Kidney (tissue), 14 donors: ENCODE results near the gene BEST4. TPM values are rescaled to one million over a fixed set of nuclear protein-coding genes. Genes with fewer than 3 reads are reported as not detected.

Experiments used
- DNase-seq, 5 donors: peaks; one replicate each; pipeline ENCODE4 v3.0.0-alpha.2; 2013 to 2020
- FAIRE-seq: peaks from 2 replicates; lab custom pipeline; 2012; peaks lifted over from hg19 to GRCh38; lab: Jason Lieb, UNC
- H3K27ac ChIP-seq, 2 donors: one replicate each; pipeline ENCODE4 v1.7.0; 2013; ENCODE audit warnings: low read depth in 2 of 2, low read length in 2 of 2, inconsistent platforms in 1 of 2
- H3K27me3 ChIP-seq: one replicate; pipeline ENCODE4 v1.7.1; 2013; ENCODE audit warnings: low read length, inconsistent platforms; ENCODE audit not compliant: control insufficient read depth, insufficient read depth
- H3K36me3 ChIP-seq, 3 donors: one replicate each; pipeline versions ENCODE4 v1.7.0 to v1.7.1; 2013; ENCODE audit warnings: low read length in 3 of 3, control low read depth in 1 of 3, inconsistent platforms in 1 of 3; ENCODE audit not compliant: insufficient read depth in 3 of 3, control insufficient read depth in 2 of 3
- H3K4me1 ChIP-seq, 3 donors: one replicate each; pipeline versions ENCODE4 v1.7.0 to v1.7.1; 2013; ENCODE audit warnings: low read length in 3 of 3, inconsistent platforms in 1 of 3, low read depth in 1 of 3; ENCODE audit not compliant: control insufficient read depth in 2 of 3, insufficient read depth in 2 of 3
- H3K4me3 ChIP-seq, 3 donors: one replicate each; pipeline versions ENCODE4 v1.7.0 to v1.8.1; 2013; ENCODE audit warnings: low read length in 3 of 3, control low read depth in 1 of 3, inconsistent platforms in 1 of 3
- H3K9ac ChIP-seq, 3 donors: one replicate each; pipeline versions ENCODE4 v1.7.0 to v1.7.1; 2013; ENCODE audit warnings: low read length in 3 of 3, control low read depth in 1 of 3, inconsistent platforms in 1 of 3
- H3K9me3 ChIP-seq, 3 donors: one replicate each; pipeline versions ENCODE4 v1.7.0 to v1.7.1; 2013; ENCODE audit warnings: low read length in 3 of 3, control low read depth in 1 of 3, inconsistent platforms in 1 of 3; ENCODE audit not compliant: control insufficient read depth in 2 of 3, insufficient read depth in 1 of 3
- intact Hi-C: fragments of 100-400 bp; cut with DNase I; formaldehyde crosslinking; loops from one replicate; pipeline ENCODE4 v1.11.1; 2022
- polyA plus RNA-seq: library from polyadenylated mRNA; stranded (reverse); fragments of 350-450 nt; fragmentation: Illumina TruSeq; extraction: RNeasy Lipid Tissue Mini Kit (QIAGEN cat#74804); gene quantifications from one replicate; pipeline ENCODE4 v1.2.3, GENCODE V29; 2014; ENCODE audit warnings: low read depth, low replicate concordance; ENCODE audit not compliant: insufficient read depth
- total RNA-seq: library from RNA; stranded (reverse); fragmentation: NEBNext Ultra II Directional; extraction: Animal tissue kit (Norgen Biotek cat#: 25700); gene quantifications from one replicate; pipeline ENCODE4 v1.2.1, GENCODE V29; 2021
- TF ChIP-seq, protein P1 (sequence below): IDR thresholded peaks from 3 replicates; pipeline ENCODE4 v1.5.1; 2012; ENCODE audit warnings: mild to moderate bottlenecking, moderate library complexity, borderline replicate concordance; ENCODE audit not compliant: insufficient read depth; ENCODE audit errors: extremely low read depth
- donor health status: control.
- donor health status: control.
- donor health status: control.
- donor health status: control.
- donor health status: control.
- donor health status: DM: yes; HTN: yes; CAD: no.
- donor health status: Normal renal cell carcinoma (clear cell type).

BEST4 gene
- total and polyA plus RNA-seq, 2 donors from 2014 or later: 0.37 to 0.50 TPM

DNA sequence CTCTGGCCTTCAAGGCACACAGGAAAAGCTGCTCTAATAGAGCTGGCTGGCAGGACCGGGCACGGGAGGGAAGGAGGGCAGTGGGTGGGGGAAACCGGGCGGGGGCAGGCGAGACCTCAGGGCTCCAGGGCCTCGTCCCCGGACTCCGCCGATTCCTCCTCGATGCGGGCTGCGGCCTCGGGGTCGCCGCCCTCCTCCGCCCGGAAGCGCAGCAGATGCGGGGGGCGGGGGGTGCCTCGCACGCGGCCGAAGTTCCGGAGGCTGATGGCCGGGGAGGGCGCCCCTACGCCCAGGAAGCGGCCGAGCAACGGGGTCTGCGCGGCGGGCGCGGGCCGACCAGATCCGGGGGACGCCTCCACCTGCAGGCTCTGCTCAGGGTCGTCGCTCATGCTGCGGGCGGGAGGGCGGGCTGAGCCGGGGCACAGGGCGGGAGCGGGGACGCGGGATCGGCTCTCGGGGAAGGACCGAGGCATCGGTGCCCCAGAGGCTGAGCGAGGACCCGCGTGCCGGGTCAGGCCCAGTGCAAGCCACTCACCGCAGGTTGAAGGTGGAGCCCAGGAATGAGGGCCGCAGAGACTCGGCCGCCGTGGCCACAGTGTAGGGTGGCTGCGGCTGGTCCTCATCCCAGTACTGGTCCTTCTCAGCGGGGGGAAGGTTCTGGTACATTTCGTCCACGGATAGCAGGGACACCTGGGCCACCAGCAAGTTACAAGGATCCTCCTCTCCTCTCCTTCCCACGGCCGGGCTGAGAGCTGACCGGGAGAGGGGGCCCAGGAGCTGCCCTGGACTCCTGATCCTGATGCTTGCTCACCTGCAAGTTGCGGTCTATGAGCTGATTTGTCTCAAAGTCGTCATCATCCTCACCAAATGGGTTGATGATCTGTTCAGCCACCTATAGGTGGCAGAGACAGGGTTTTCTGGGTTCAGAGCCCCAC, 3.6 kb downstream of the BEST4 start:
- no peak overlapping the region for H3K27ac ChIP-seq
- peaks cover 0 to 23% (median 8%) of the 10 kb centered on the region in 3 donors for H3K4me1 ChIP-seq
- no peaks in the 10 kb centered on the region for H3K9me3 ChIP-seq
- FAIRE-seq (no peak), DNase-seq (peak in 4 of 5 donors; percentile 46 to 79 (median 60))
- TF ChIP-seq, protein P1, sequence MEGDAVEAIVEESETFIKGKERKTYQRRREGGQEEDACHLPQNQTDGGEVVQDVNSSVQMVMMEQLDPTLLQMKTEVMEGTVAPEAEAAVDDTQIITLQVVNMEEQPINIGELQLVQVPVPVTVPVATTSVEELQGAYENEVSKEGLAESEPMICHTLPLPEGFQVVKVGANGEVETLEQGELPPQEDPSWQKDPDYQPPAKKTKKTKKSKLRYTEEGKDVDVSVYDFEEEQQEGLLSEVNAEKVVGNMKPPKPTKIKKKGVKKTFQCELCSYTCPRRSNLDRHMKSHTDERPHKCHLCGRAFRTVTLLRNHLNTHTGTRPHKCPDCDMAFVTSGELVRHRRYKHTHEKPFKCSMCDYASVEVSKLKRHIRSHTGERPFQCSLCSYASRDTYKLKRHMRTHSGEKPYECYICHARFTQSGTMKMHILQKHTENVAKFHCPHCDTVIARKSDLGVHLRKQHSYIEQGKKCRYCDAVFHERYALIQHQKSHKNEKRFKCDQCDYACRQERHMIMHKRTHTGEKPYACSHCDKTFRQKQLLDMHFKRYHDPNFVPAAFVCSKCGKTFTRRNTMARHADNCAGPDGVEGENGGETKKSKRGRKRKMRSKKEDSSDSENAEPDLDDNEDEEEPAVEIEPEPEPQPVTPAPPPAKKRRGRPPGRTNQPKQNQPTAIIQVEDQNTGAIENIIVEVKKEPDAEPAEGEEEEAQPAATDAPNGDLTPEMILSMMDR: peak; percentile 8
- H3K4me3 ChIP-seq: peak overlapping the region; percentile 17 to 53 (median 34)
- peaks cover 0 to 4% (median 2%) of the 10 kb centered on the region in 3 donors for H3K36me3 ChIP-seq
- intact Hi-C loops: loop anchor here (10.0 kb wide), 1 partner anchor 50 kb away; no protein-coding TSS in a partner anchor
- H3K9ac ChIP-seq: peak overlapping the region in 2 of 3 donors; percentile 4 to 43
- H3K27me3 ChIP-seq: no peaks in the 10 kb centered on the region

DNA sequence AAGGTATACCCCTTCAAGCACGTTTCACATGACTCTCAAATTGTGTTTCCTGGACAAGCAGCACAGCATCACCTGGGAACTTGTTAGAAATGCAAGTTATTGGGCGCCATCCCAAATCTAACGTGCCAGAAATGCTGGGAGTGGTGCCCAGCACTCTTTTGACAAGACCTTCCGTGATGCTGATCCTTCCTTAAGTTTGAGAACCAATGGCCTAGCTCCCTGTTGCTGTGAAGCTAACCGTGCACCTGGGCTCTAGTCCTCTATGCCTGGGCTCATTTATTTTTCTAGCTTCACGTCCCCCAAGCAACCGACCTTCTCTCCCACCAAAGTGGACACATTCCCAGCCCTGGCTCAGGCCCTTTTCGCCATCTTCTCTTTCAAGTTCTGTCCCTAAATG, 4.3 kb downstream of the BEST4 start:
- TF ChIP-seq, protein P1: no peak
- intact Hi-C loops: loop anchor here (10.0 kb wide), 1 partner anchor 51 kb away; no protein-coding TSS in a partner anchor
- Histone ChIP-seq H3K27me3 (no peaks in the 10 kb centered on the region), H3K27ac (no peak overlapping the region), H3K4me1 (peaks cover 0 to 23% (median 8%) of the 10 kb centered on the region in 3 donors), H3K36me3 (peaks cover 0 to 4% (median 2%) of the 10 kb centered on the region in 3 donors), H3K9ac (peak overlapping the region in 2 of 3 donors; percentile 4 to 43), H3K9me3 (no peaks in the 10 kb centered on the region), H3K4me3 (peak overlapping the region in 2 of 3 donors; percentile 34 to 38)
- FAIRE-seq: no peak
- no peak for DNase-seq

DNA sequence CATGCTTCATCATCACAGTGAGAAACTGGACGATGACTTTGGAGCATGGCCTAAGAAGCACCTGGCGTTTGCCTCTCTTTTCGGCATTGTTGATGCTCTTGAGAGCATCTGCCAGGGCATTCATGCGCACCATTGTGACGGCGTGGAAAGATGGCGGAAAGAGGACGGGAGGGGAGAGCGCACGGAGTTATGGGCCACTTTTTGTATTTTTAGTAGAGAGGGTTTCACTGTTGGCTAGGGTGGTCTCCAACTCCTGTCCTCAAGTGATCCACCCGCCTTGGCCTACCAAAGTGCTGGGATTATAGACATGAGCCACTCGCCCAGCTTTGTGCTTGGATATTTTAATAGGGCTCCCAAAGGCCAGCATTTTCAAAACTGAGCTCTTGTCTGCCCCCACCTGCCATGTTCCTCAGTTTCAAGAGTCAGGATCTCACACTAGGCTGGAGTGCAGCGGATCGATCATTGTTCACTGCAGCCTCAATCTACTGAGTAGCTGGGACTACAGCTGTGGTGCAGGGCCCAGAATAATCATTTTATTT, 7.3 kb downstream of the BEST4 start:
- TF ChIP-seq, protein P1: no peak
- FAIRE-seq: no peak
- H3K4me3 ChIP-seq: no peak overlapping the region
- H3K9ac ChIP-seq: no peak overlapping the region
- H3K4me1 ChIP-seq: peaks cover 0 to 20% (median 10%) of the 10 kb centered on the region in 3 donors
- intact Hi-C loops: loop anchor here (10.0 kb wide), 1 partner anchor 54 kb away; no protein-coding TSS in a partner anchor
- peaks cover 4 to 20% (median 7%) of the 10 kb centered on the region in 3 donors for H3K36me3 ChIP-seq
- H3K27ac ChIP-seq: no peak overlapping the region
- H3K9me3 ChIP-seq: no peaks in the 10 kb centered on the region
- peak in 1 of 5 donors; percentile 29 for DNase-seq
- no peaks in the 10 kb centered on the region for H3K27me3 ChIP-seq
